Stimulated activated CD4-positive, alpha-beta T cell treated with anti-CD3 and anti-CD28 coated beads, TNF-alpha, amount 100 ng/mL, for 24 hours (primary cell): ENCODE data around the gene DNAJA4.
"Not testable (repeated sequence)": the region's sequence is repeated elsewhere in the genome, so short reads cannot be mapped to it uniquely, and the experiment has no call there.

Experiments
- DNase-seq, 3 experiments: peaks; one replicate each; pipeline ENCODE4 v3.0.0-alpha.2; 2020; ENCODE audit warnings: low read depth in 3 of 3

Gene DNAJA4

DNA sequence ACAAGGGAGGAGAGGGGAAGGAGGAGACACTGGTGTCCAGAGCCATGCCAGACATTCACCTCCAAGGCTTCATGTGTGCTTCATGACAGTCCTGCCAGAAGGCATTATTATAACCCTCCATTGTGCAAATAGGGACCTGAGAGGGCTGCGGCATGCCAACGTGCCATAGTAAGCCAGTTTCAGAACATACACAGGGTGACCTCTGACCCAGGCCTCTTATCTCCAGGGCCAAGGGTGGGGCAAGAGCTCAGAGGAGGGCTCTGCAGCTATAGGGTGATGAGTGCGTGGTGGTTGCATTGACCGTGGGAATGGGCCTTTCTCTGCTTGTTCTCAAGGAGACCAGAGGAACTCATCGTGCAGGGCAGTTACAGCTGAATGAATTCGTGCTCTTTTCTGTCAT is 20.3 kb upstream of the DNAJA4 start:
- DNase-seq, result no peak

DNA sequence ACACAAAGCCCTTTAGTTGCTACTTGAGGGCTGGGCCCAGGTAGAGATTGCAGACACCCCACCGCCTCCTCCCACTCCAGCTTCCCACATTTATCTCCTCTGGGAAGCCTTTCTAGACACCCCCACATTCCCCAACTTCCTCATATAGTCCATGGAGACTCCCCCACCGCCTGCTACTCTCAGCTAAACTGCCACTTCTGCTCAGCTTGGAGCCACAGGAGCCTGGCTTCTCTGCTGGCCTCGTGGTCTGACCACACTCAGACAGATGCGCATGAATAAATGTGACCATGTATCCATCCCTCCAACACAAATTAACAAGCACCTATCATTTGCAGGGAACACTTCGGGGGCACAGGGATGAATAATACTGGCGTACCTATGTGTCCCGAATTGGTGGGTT is 19.5 kb upstream of the DNAJA4 start:
- no peak for DNase-seq

DNA sequence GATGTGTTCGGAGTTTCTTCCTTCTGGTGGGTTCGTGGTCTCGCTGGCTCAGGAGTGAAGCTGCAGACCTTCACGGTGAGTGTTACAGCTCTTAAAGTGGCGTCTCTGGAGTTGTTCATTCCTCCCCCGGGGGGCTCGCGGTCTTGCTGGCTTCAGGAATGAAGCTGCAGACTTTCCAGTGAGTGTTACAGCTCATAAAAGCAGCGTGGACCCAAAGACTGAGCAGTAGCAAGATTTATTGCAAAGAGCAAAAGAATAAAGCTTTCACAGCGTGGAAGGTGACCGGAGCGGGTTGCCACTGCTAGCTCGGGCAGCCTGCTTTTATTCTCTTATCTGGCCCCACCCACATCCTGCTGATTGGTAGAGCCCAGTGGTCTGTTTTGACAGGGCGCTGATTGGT is 19.0 kb upstream of the DNAJA4 start:
- DNase-seq, result not testable (repeated sequence)

DNA sequence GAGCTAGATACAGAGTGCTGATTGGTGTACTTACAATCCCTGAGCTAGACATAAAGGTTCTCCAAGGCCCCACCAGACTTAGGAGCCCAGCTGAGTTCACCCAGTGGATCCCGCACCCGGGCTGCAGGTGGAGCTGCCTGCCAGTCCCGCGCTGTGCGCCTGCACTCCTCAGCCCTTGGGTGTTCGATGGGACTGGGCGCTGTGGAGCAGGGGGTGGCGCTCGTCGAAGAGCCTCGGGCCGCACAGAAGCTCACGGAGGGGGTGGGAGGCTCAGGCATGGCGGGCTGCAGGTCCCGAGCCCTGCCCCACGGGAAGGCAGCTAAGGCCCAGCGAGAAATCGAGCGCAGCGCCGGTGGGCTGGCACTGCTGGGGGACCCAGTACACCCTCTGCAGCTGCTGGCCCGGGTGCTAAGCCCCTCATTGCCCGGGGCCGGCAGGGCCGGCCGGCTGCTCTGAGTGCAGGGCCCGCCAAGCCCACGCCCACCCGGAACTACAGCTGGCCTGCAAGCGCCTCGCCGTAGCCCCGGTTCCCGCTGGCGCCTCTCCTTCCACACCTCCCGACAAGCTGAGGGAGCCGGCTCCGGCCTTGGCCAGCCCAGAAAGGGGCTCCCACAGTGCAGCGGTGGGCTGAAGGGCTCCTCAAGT is 18.3 kb upstream of the DNAJA4 start:
- DNase-seq, result not testable (repeated sequence)

- DNase-seq, result no peak
Measured at GRCh38 chr15:78247911-78248310, 16.5 kb upstream of the DNAJA4 start.

GRCh38 chr15:78249131-78249530 is 15.2 kb upstream of the DNAJA4 start:
- no peak for DNase-seq

GRCh38 chr15:78251136-78251535 is 13.2 kb upstream of the DNAJA4 start:
- no peak for DNase-seq

GRCh38 chr15:78255421-78256043 is 8.8 kb upstream of the DNAJA4 start:
- no peak for DNase-seq

- DNase-seq, result no peak
Measured at GRCh38 chr15:78256044-78256437, 8.3 kb upstream of the DNAJA4 start.

GRCh38 chr15:78257681-78258080 is 6.7 kb upstream of the DNAJA4 start:
- DNase-seq, result no peak

DNA sequence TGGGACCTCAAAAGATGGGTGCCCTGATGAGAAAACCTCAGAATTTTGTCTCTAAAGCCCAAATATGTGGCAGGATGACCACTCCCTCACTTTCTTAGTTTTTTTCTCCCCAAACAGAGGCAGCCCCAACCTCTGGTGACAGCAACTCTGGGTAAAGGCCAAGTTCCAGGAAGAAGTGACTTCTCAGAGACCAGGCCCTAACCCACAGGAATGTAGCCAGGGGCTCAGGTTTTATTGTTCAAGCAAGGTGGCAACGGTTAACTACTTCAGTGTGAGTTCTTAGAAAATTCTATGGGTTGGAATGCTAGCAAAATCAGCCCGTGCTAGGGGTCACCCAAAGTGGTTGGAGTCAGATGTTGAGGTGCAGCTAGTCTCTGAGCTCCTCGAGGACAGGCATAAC is 5.1 kb upstream of the DNAJA4 start:
- DNase-seq, result no peak

DNA sequence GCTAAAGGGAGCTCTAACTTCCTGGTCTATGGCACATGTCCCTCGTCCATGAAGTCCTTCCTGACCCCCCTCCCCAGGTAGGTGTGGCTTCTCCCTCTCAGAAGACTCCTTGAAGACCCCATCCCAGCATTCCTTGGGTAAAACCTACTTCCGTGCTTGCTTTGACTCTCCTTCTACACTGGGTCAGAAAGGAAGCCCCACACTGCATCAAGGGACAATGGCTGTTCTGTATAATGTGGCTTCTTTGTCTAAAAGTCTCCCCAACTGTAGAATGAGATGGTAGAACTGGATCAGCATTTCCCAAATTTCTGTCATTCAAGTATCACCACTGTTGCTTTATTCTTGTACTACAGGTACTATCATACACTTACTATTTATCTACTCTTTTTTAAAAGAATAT is 3.9 kb upstream of the DNAJA4 start:
- DNase-seq, result no peak

DNA sequence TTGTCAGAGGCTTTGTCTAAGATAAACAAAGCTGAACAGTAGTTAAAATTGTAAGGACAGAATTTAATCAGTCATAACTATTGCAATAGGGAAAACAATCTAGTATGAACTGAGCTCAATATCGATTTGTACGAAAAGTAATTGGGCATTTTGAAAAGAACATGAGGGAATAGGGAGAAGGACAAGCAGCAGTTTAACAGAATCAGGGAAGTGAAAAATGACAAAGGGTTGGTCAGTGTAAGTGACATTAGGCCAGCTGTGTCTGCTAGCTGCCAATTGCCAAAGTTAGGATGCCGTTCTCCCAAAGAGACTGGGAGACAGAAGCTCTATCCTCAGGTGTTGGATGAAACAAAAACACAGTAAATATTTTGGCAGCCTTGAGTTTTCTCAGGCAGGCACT is 3.3 kb upstream of the DNAJA4 start:
- no peak for DNase-seq

DNA sequence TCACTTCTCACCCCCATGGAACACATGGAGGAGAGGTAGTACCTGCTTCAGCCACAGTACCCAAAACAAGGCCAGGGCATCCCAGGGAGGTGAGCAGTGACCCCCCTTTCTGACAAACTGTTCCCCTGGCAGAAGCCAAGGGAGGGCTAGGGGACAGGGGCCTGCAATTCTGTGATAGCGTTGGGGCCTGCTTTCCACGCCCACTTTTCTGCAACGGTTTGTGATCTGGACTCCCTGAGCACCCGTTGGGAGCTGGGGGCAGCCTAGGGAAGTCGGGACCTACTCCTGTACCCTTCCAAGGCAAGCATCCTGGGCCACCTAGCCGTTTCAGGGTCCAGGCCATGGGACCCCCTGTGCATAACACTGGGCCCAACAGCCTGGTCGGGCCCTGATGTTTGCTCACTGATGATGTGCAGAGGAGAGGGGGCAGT is 996 bp upstream of the DNAJA4 start:
- DNase-seq, result no peak

DNA sequence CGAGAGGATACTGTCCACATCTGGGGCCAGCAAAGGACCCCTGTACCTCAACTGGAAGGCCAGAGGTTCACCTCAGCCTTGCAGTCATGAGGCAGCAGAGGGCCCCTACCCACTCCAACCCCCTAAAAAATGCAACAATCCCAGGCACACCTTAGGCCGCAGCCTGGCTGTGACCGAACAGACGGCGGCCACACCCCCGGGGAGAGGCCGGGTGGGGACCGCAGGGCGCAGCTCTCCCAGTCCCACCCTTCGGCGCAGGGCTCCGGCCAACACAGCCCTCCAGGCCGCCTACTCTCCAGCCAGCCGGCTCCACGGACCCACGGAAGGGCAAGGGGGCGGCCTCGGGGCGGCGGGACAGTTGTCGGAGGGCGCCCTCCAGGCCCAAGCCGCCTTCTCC is 457 bp upstream of the DNAJA4 start:
- DNase-seq, result no peak

GRCh38 chr15:78265137-78265460 is 737 bp downstream of the DNAJA4 start:
- no peak for DNase-seq

DNA sequence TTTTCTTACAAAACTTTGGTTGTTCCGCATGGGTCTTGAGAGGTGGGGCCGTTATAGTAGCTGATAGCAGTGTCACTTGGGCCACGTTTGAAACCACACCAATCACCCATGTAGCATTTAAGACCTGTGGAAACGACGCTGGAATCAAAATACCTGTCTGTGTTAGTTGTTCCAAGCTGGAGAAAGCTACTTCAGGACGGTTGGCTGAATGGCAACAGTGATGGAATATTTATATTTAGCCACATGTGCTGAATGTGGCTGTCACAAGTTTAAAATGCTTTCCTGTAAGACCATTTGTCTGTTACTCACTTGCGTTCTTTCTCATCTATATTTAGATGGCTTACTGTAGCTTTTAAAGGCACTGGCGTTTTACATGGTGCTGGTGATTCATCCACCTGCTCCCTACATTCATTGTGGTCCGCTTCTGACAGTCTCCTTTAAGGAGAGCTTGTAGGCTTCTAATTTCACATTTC is 1.4 kb downstream of the DNAJA4 start:
- DNase-seq, result no peak

- DNase-seq, result no peak
Measured at GRCh38 chr15:78266229-78266628, 1.9 kb downstream of the DNAJA4 start.

- no peak for DNase-seq
Measured at GRCh38 chr15:78266806-78267205, 2.4 kb downstream of the DNAJA4 start.

- no peak for DNase-seq
Measured at GRCh38 chr15:78272316-78272715, 8.0 kb downstream of the DNAJA4 start.

DNA sequence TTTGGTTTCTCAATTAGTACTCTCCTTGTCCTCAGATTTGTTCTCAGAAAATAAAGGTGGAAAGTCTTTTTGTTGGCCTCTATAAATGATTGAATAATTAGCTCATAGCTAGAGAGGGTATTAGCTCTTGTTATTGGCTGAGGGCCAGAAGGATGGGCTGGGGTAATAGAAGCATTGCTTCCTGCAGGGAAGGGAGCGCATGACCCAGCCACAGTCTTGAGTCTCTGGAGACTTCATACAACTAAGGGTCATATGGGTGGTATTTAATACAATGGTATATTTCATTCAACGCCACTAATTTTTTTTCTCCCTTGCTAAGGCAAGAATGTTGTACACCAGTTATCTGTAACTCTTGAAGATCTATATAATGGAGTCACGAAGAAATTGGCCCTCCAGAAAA is 8.4 kb downstream of the DNAJA4 start:
- DNase-seq, result no peak

- DNase-seq, result no peak
Measured at GRCh38 chr15:78274994-78275393, 10.6 kb downstream of the DNAJA4 start.

GRCh38 chr15:78276064-78276943 is 11.9 kb downstream of the DNAJA4 start:
- no peak for DNase-seq
